Hippocampal formation (tissue), 2 donors: ENCODE data around the gene CCDC33.
"Not testable (repeated sequence)": the region's sequence is repeated elsewhere in the genome, so short reads cannot be mapped to it uniquely, and the experiment has no call there.

ENCODE experiments used
- DNase-seq, 2 donors: peaks; one replicate each; lab custom pipeline; 2025; lab: John Stamatoyannopoulos, UW

Gene CCDC33

GRCh38 chr15:74333093-74333492, 97.0 kb downstream of the CCDC33 start:
- DNase-seq, result no peak

- no peak for DNase-seq
Observed at GRCh38 chr15:74333662-74334061, 97.5 kb downstream of the CCDC33 start.

GRCh38 chr15:74334127-74334526, 98.0 kb downstream of the CCDC33 start:
- no peak for DNase-seq

GRCh38 chr15:74335396-74335795, 99.3 kb downstream of the CCDC33 start:
- DNase-seq, result no peak

GRCh38 chr15:74336061-74337005, 100.2 kb downstream of the CCDC33 start:
- no peak for DNase-seq

GRCh38 chr15:74337146-74337545, 101.0 kb downstream of the CCDC33 start:
- DNase-seq, result no peak

- DNase-seq, result no peak
Observed at GRCh38 chr15:74337607-74338211, 101.6 kb downstream of the CCDC33 start.

- no peak for DNase-seq
Observed at GRCh38 chr15:74338676-74339075, 102.5 kb downstream of the CCDC33 start.

- DNase-seq, result no peak
Observed at GRCh38 chr15:74339371-74339770, 103.2 kb downstream of the CCDC33 start.

GRCh38 chr15:74340150-74340549, 104.0 kb downstream of the CCDC33 start:
- DNase-seq, result no peak

- no peak for DNase-seq
Observed at GRCh38 chr15:74343127-74343796, 107.1 kb downstream of the CCDC33 start.

- DNase-seq, result no peak
Observed at GRCh38 chr15:74343797-74344127, 107.6 kb downstream of the CCDC33 start.

- DNase-seq, result no peak
Observed at GRCh38 chr15:74345051-74345450, 108.9 kb downstream of the CCDC33 start.

GRCh38 chr15:74347757-74348250, 111.7 kb downstream of the CCDC33 start:
- DNase-seq, result no peak

GRCh38 chr15:74349241-74349778, 113.2 kb downstream of the CCDC33 start:
- no peak for DNase-seq

- no peak for DNase-seq
Observed at GRCh38 chr15:74350295-74351275, 114.5 kb downstream of the CCDC33 start.

GRCh38 chr15:74351670-74352069, 115.5 kb downstream of the CCDC33 start:
- DNase-seq, result no peak

GRCh38 chr15:74352393-74352910, 116.3 kb downstream of the CCDC33 start:
- DNase-seq, result no peak

- DNase-seq, result not testable (repeated sequence)
Observed at GRCh38 chr15:74353992-74354391, 117.9 kb downstream of the CCDC33 start.

- DNase-seq, result not testable (repeated sequence)
Observed at GRCh38 chr15:74356050-74356449, 119.9 kb downstream of the CCDC33 start.

GRCh38 chr15:74357514-74357913, 121.4 kb downstream of the CCDC33 start:
- not testable (repeated sequence) for DNase-seq
